ENCODE results near the gene IGFBP5.

- TF ChIP-seq FOXM1 (IDR thresholded peaks at IDR 0.05; ENCODE audit: low read depth) (no peak), FOXM1 (CRISPR knock-in tag; IDR thresholded peaks at IDR 0.05; ENCODE audit: low read depth) (no peak), NR2F6 (CRISPR knock-in tag; IDR thresholded peaks at IDR 0.05) (no peak), PRPF4 (IDR thresholded peaks at IDR 0.05; ENCODE audit: insufficient read depth, low read depth, low read length, poor library complexity, severe bottlenecking) (no peak), PML (IDR thresholded peaks at IDR 0.05; ENCODE audit: low read length) (no peak), NFIC (IDR thresholded peaks at IDR 0.05) (no peak), RNF2 (IDR thresholded peaks at IDR 0.05) (no peak), SP1 (CRISPR knock-in tag; IDR thresholded peaks at IDR 0.05) (no peak), MTA1 (IDR thresholded peaks at IDR 0.05; ENCODE audit: borderline replicate concordance) (no peak), TBP (optimal IDR thresholded peaks at IDR 0.05; ENCODE audit: low read depth, low read length) (no peak)
Observed at GRCh38 chr2:216660496-216660895, 34.9 kb downstream of the IGFBP5 start.

Measured in K562 (cell line).